Measurements from ENCODE around the gene LY6G6C. TPM values are rescaled to one million over a fixed set of nuclear protein-coding genes. Genes with fewer than 3 reads are reported as not detected.
A peak's percentile ranks its signal among the peaks of the same experiment; 100 is the strongest.

The LY6G6C gene
- total and polyA plus RNA-seq, 2 experiments from 2014 or later: not detected

DNA sequence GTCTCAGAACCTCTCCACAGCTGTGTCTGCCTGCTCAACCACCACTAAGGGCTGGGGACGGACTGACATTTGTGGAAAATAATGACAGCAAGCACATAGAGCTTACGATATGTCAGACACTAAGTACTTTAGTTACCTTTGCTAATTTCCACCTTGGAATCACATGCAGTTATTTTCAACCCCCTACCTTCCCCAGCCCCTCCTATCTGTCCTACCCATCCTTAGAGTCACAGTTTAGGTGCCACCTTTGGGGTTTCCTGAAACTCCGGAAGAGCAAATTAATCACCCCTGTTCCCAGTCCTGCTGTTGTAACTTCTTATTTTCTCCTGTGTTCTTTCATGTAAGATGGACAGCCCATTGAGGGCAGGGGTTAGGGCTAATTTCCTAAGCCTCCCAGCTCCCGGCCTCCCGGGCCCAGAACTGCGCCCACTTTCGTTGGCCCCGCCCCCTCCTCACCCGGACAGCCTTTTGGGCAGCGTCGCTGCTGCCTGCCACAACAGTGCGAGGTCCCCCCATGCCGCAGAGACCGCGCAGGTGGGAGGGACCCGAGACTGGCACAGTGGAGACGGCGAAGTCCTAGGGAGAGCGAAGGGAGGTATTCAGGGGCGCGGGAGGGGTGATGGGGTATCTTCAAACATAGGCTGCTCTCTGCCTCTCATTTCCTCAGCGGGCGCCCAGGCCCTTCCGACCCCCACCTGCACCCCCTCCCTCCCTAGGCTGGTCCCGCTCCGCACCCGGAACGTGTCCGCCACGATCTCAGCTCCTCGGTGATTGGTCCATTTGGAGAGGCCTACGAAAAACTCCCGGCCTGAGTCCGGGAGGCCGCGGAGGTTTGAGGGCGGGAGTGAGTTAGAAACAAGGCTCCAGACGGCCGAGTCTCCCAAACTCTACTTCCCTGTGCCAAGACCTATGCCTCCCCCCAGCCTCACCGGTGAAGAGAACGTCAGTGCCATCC lies 6.4 kb upstream of the LY6G6C start:
- no peak for DNase-seq (ENCODE audit: low spot score)
- H3K4me1 ChIP-seq (ENCODE audit: insufficient read depth): peaks cover 14% of the 10 kb centered on the region; the same call in 1 of the 2 replicates
- Mint-ChIP-seq H3K4me1 (peaks cover 19% of the 10 kb centered on the region; the same call in 2 of the 3 replicates), H3K9me3 (no peaks in the 10 kb centered on the region; the same call in 2 of the 3 replicates), H3K36me3 (ENCODE audit: low read depth) (peaks cover 49% of the 10 kb centered on the region), H3K27me3 (ENCODE audit: insufficient read depth, low read depth, poor library complexity) (peaks cover 22% of the 10 kb centered on the region), H3K27ac (no peak overlapping the region), H3K4me3 (peak overlapping the region; percentile 93)
- no peak for TF ChIP-seq NANOG (IDR thresholded peaks at IDR 0.05; ENCODE audit: borderline replicate concordance)
- H3K9me2 ChIP-seq (ENCODE audit: insufficient read depth): no peaks in the 10 kb centered on the region
- peaks cover 8% of the 10 kb centered on the region; the same call in 1 of the 2 replicates for H3K27me3 ChIP-seq (ENCODE audit: insufficient read depth)
- peak overlapping the region; percentile 99 for H3K4me3 ChIP-seq
- no peaks in the 10 kb centered on the region for H3K79me2 ChIP-seq (replicated peaks; ENCODE audit: insufficient read depth)
- peaks cover 23% of the 10 kb centered on the region for H3F3A ChIP-seq (replicated peaks; ENCODE audit: low read depth)
- no peak overlapping the region for H3K27ac ChIP-seq (ENCODE audit: low read depth)
- H4K20me1 ChIP-seq (replicated peaks; ENCODE audit: insufficient read depth): peaks cover 2% of the 10 kb centered on the region; the same call in 1 of the 2 replicates
- ATAC-seq: no peak
- no peak overlapping the region for H2AFZ ChIP-seq
- H3K4me2 ChIP-seq: peak overlapping the region; percentile 98
- H3K36me3 ChIP-seq (ENCODE audit: insufficient read depth): peaks cover 19% of the 10 kb centered on the region

DNA sequence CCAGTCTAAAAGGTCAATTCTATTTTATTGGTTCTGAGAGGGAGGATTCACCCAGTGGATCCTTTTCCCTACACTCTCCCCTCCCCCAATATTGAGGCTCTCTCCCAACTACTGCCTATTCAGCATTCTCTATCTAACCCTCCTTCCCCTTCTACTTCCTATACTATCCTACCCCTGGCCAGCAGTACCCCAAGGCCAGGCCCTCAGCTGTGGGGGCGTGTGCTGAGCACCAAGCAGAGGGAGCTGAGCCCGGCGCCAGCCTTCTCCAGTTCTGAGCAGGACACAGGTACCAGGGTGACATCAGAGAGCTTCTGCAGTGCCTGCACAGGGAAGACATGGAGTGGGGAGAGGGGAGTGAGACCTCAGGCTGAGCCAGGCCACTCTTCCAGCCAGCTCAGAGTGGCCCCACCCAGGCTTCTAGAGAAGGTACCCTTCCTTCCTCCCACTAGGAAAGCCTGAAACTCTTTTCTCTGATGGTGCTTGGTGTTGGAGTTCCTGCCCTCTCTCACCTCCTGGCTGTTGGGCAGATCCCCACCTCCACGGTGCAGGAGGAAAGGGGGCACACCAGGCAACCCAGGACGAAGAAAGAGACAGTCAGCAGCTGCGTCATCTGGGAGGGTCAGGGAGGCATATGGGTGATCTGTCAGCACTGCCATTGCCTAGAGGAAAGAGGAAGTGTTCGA lies 5.6 kb upstream of the LY6G6C start:
- no peaks in the 10 kb centered on the region for H3K79me2 ChIP-seq (replicated peaks; ENCODE audit: insufficient read depth)
- Mint-ChIP-seq H3K36me3 (ENCODE audit: low read depth) (peaks cover 43% of the 10 kb centered on the region), H3K9me3 (no peaks in the 10 kb centered on the region; the same call in 2 of the 3 replicates), H3K4me3 (no peak overlapping the region; the same call in 2 of the 3 replicates), H3K4me1 (peaks cover 19% of the 10 kb centered on the region; the same call in 2 of the 3 replicates), H3K27ac (no peak overlapping the region), H3K27me3 (ENCODE audit: insufficient read depth, low read depth, poor library complexity) (peaks cover 20% of the 10 kb centered on the region)
- H3K36me3 ChIP-seq (ENCODE audit: insufficient read depth): peaks cover 13% of the 10 kb centered on the region
- H3K27me3 ChIP-seq (ENCODE audit: insufficient read depth): peaks cover 8% of the 10 kb centered on the region; the same call in 1 of the 2 replicates
- H3K4me3 ChIP-seq: no peak overlapping the region
- DNase-seq (ENCODE audit: low spot score) (no peak), ATAC-seq (no peak)
- no peak overlapping the region for H2AFZ ChIP-seq
- H4K20me1 ChIP-seq (replicated peaks; ENCODE audit: insufficient read depth): no peaks in the 10 kb centered on the region; the same call in 1 of the 2 replicates
- H3K4me2 ChIP-seq: no peak overlapping the region
- no peaks in the 10 kb centered on the region for H3K9me2 ChIP-seq (ENCODE audit: insufficient read depth)
- TF ChIP-seq, protein P1, sequence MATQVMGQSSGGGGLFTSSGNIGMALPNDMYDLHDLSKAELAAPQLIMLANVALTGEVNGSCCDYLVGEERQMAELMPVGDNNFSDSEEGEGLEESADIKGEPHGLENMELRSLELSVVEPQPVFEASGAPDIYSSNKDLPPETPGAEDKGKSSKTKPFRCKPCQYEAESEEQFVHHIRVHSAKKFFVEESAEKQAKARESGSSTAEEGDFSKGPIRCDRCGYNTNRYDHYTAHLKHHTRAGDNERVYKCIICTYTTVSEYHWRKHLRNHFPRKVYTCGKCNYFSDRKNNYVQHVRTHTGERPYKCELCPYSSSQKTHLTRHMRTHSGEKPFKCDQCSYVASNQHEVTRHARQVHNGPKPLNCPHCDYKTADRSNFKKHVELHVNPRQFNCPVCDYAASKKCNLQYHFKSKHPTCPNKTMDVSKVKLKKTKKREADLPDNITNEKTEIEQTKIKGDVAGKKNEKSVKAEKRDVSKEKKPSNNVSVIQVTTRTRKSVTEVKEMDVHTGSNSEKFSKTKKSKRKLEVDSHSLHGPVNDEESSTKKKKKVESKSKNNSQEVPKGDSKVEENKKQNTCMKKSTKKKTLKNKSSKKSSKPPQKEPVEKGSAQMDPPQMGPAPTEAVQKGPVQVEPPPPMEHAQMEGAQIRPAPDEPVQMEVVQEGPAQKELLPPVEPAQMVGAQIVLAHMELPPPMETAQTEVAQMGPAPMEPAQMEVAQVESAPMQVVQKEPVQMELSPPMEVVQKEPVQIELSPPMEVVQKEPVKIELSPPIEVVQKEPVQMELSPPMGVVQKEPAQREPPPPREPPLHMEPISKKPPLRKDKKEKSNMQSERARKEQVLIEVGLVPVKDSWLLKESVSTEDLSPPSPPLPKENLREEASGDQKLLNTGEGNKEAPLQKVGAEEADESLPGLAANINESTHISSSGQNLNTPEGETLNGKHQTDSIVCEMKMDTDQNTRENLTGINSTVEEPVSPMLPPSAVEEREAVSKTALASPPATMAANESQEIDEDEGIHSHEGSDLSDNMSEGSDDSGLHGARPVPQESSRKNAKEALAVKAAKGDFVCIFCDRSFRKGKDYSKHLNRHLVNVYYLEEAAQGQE (IDR thresholded peaks at IDR 0.05; ENCODE audit: unreplicated experiment): no peak
- peaks cover 17% of the 10 kb centered on the region for H3F3A ChIP-seq (replicated peaks; ENCODE audit: low read depth)
- H3K27ac ChIP-seq (ENCODE audit: low read depth): no peak overlapping the region
- H3K4me1 ChIP-seq (ENCODE audit: insufficient read depth): peaks cover 14% of the 10 kb centered on the region; the same call in 1 of the 2 replicates
